ENCODE results near the gene OR6Y1.

- TF ChIP-seq CTCF (IDR thresholded peaks at IDR 0.05) (no peak), POLR2AphosphoS5 (IDR thresholded peaks at IDR 0.05) (no peak)
These were observed 46.5 kb upstream of the OR6Y1 start for GRCh38 chr1:158600735-158601134.
